Measurements from ENCODE around the gene KIFC1. TPM values are rescaled to one million over a fixed set of nuclear protein-coding genes. Genes with fewer than 3 reads are reported as not detected.

Gene KIFC1
- total and polyA plus RNA-seq, 2 donors (not counting 1 experiment from before 2014, with no cell fraction given) = 0.79 to 1.0 TPM

- intact Hi-C loops (cut with micrococcal nuclease) = no loop called here
- POLR2A ChIA-PET = no interaction called here
- H3K36me3 ChIP-seq (replicated peaks in 1 of 2; ENCODE audit: control extremely low read depth in 1 of 2, control insufficient read depth in 1 of 2, extremely low read depth in 1 of 2, insufficient read depth in 2 of 2, low read length in 1 of 2) = peaks cover 4 to 59% of the 10 kb centered on the region in 2 experiments
Observed at GRCh38 chr6:33440649-33441309, 49.2 kb downstream of the KIFC1 start.

More at GRCh38 chr6:33440649-33441309, 49.2 kb downstream of the KIFC1 start:
- CTCF ChIA-PET = interaction anchor here (0.7 kb wide), 1 partner anchor 209 kb away, joined by 3 read pairs; no protein-coding TSS in a partner anchor
- H3K9ac ChIP-seq (ENCODE audit: low read length) = no peak overlapping the region
- no peaks in the 10 kb centered on the region for H3K27me3 Mint-ChIP-seq
- no peaks in the 10 kb centered on the region for H3K9me3 ChIP-seq (ENCODE audit: control extremely low read depth in 1 of 3, control insufficient read depth in 2 of 3, insufficient read depth in 1 of 3, low read length in 2 of 3)
- no peak overlapping the region for H3K27ac Mint-ChIP-seq
- no peak overlapping the region for H3K4me3 Mint-ChIP-seq
- no peaks in the 10 kb centered on the region for H3K79me2 ChIP-seq (ENCODE audit: control insufficient read depth, insufficient read depth, low read length)
- H3K4me1 ChIP-seq (ENCODE audit: control insufficient read depth in 2 of 2, insufficient read depth in 2 of 2, low read length in 2 of 2) = no peaks in the 10 kb centered on the region
- ATAC-seq (ENCODE audit: low read depth) (no peak), DNase-seq (no peak)
- H3K9me3 Mint-ChIP-seq (ENCODE audit: insufficient read depth) = no peaks in the 10 kb centered on the region
- TF ChIP-seq EZH2 (IDR thresholded peaks at IDR 0.05; ENCODE audit: borderline replicate concordance, insufficient read depth, low read depth, low read length, poor library complexity, severe bottlenecking) (no peak), CTCF (IDR thresholded peaks at IDR 0.05) (no peak)
- no peaks in the 10 kb centered on the region for H3K4me1 Mint-ChIP-seq
- no peaks in the 10 kb centered on the region for H4K20me1 ChIP-seq (ENCODE audit: control insufficient read depth, insufficient read depth, low read length, poor library complexity, severe bottlenecking)
- H2AFZ ChIP-seq (ENCODE audit: insufficient read depth, low read depth, low read length, poor library complexity, severe bottlenecking) = no peak overlapping the region
- H3K27me3 ChIP-seq (replicated peaks in 1 of 4; ENCODE audit: control extremely low read depth in 1 of 4, control insufficient read depth in 3 of 4, insufficient read depth in 4 of 4, low read length in 3 of 4) = no peaks in the 10 kb centered on the region
- WGBS (ENCODE audit: insufficient coverage) = 92% methylated on average over 17 of the region's 19 CpGs
- no peak overlapping the region for H3K27ac ChIP-seq (ENCODE audit: low read length in 2 of 2)
- H3K4me3 ChIP-seq (ENCODE audit: control extremely low read depth in 1 of 5, extremely low read depth in 1 of 5, insufficient read depth in 1 of 5, low read depth in 2 of 5, low read length in 4 of 5) = no peak overlapping the region
- no peak overlapping the region for H3K4me2 ChIP-seq (replicated peaks; ENCODE audit: low read depth, low read length, poor library complexity, severe bottlenecking)

Measured in B cell (primary cell).